Stimulated activated CD8-positive, alpha-beta memory T cell treated with anti-CD3 and anti-CD28 coated beads, Interleukin-7, amount 100 ng/mL, for 24 hours (primary cell): Measurements from ENCODE around the gene LGR4.
"Not testable (repeated sequence)": the region's sequence is repeated elsewhere in the genome, so short reads cannot be mapped to it uniquely, and the experiment has no call there.

ENCODE experiments used
- DNase-seq: peaks from one replicate; pipeline ENCODE4 v3.0.0-alpha.2; 2020; ENCODE audit warnings: low read depth

The LGR4 gene

GRCh38 chr11:27459191-27459590, 13.4 kb downstream of the LGR4 start:
- no peak for DNase-seq

- DNase-seq = no peak
These were observed 14.4 kb downstream of the LGR4 start for GRCh38 chr11:27458182-27458581.

DNA sequence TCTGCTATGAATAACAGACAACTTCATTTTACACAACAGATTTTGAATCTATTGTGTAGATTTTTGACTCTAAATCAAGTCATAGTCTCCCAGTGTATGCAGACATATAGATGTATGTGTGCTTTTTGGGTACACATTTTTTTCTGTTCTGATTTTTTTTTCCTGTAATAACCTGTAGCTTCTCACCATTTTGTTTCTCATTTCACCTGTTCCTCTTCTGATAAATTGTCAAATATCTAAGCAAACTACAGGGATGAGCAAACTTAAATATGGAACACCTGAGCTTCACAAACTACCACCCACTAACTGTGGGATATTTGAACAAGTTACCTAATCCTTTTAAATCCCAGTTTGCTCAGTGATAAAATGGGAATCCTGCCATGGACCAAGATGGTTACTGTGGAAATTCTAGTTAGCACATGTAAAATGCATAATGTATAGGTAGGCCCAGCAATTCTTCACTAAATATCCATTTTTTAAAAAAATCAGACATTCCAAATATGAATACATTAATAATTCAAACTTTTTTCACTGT, 15.7 kb downstream of the LGR4 start:
- DNase-seq = no peak

DNA sequence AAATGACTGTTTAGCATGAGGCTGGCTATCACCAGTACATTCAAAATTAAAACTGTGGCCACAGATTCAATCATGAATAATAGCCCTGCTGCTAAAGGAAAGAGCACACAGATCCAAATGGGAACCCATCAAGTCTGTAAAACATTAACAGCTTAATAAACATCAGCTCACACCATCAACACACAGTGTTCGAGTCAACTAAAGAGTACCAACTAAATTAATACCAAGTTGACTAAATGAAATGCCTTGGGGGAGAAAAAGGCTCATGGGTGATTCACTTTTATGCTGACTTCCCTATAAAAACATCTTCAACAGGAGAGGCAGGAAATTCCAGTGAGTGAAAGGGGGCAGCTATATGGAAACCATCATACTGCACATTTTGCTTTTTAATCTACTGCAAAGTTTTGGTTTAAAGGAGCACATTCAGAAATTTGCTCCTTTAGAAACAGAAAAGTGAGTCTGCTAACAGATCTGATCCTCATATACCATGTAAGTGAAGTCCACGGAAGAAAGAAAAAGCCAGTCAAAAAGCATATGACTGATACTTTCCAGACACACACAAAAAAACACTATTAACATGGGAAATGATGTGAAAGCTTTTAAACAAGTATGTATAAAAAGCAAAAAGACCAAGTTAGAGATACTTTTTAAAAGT, 16.3 kb downstream of the LGR4 start:
- no peak for DNase-seq

GRCh38 chr11:27455667-27456066, 16.9 kb downstream of the LGR4 start:
- DNase-seq = no peak

- no peak for DNase-seq
These were observed 18.9 kb downstream of the LGR4 start for GRCh38 chr11:27453701-27454100.

DNA sequence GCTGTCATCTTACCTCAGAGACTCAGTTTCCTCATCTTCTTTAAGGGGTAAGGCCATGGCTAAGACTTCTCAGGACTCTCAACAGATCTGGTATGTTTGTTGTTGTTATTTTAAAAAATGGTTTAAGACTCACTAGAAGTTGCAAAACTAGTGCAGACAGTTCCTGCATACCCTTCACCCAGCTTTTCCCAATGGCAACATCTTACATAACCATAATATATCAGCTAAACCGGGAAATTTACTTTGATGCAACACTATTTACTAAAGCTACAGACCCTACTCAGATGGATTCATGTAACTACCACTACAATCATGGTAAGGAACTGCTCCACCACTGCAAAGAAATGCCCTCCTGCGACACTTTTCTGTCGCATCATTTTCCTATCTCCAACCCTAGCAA, 20.4 kb downstream of the LGR4 start:
- DNase-seq = no peak

- no peak for DNase-seq
These were observed 21.2 kb downstream of the LGR4 start for GRCh38 chr11:27451244-27451965.

DNA sequence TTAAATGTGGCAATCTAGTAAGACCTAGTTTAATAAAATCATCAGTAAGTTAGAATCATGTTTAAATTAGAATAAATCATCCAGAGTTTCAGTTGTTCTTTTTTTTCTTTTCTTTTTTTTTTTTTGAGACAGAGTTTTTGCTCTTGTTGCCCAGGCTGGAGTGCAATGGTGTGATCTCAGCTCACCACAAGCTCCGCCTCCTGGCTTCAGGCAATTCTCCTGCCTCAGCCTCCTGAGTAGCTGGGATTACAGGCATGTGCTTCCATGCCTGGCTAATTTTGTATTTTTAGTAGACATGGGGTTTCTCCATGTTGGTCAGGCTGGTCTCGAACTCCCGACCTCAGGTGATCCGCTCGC, 24.4 kb downstream of the LGR4 start:
- DNase-seq = not testable (repeated sequence)

- no peak for DNase-seq
These were observed 25.1 kb downstream of the LGR4 start for GRCh38 chr11:27447288-27448183.

- no peak for DNase-seq
These were observed 27.0 kb downstream of the LGR4 start for GRCh38 chr11:27445625-27446024.

GRCh38 chr11:27444801-27445215, 27.8 kb downstream of the LGR4 start:
- DNase-seq = no peak

DNA sequence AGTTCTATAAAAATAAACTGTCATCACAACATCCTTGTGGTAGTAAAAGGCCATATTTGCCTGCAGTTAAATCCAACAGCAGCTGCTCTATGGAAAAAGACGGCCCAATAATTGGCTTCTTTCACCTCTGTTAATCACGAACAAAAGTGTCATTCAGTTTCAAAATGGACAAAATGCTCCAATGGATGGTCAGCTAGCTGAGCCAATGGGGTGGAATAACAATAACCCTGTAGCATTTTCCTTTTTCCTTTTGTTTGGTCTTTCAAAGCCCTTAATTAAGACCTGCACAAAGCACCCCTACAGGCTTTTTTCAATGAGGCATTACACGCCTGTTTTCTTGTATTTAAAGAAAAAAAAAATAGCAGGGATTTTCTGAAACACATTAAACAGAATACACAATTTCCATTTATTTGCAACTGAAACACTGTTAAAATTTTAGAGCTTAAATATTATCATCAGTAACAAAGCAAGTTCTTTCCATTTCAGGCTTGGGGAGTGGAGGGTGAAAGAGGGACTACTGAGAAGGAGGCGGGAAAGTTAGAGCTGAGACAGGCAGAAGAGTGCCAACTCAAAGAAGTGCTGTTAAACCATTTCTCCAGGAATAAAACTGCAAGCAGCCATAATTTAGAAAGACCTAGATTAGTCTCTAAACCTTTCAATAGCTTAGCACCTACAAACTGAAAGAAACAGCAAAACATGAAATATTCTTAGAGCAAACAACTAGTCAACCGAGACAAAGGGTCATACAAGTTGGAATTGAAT, 28.7 kb downstream of the LGR4 start:
- no peak for DNase-seq

GRCh38 chr11:27443227-27443626, 29.4 kb downstream of the LGR4 start:
- DNase-seq = no peak

DNA sequence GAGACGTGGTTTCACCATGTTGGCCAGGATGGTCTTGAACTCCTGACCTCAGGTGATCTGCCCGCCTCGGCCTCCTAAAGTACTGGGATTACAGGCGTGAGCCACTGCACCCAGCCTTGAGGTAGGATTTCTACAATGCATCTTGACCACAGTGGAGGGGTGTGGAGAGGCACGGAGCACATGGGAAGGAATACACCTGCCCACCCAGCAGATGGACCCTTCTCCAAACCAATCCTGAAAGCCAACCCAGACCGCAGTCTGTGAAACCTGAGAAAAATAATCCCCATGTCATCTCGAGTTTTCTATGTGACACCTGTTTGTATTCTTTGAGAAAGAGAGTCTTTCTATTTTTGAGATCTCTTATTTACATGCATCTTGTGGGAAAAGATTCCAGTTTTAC, 32.5 kb downstream of the LGR4 start:
- no peak for DNase-seq

DNA sequence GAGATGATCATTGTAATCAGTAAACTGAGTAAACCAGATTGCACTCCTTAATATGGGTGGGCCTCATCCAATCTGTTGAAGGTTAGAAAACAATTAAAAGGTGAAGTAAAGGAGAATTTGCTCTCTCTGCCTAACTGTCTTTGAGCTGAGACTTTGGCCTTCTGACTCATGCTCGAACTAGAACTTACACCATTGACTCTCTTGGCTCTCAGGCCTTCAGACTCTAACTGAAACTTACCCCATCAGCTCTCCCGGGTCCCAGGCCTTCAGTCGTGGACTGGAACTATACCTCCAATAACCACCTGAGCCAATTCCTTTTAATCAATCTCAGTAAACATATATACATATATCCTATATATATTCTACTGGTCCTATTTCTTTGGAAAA, 34.0 kb downstream of the LGR4 start:
- no peak for DNase-seq

- no peak for DNase-seq
These were observed 34.6 kb downstream of the LGR4 start for GRCh38 chr11:27437829-27438594.

DNA sequence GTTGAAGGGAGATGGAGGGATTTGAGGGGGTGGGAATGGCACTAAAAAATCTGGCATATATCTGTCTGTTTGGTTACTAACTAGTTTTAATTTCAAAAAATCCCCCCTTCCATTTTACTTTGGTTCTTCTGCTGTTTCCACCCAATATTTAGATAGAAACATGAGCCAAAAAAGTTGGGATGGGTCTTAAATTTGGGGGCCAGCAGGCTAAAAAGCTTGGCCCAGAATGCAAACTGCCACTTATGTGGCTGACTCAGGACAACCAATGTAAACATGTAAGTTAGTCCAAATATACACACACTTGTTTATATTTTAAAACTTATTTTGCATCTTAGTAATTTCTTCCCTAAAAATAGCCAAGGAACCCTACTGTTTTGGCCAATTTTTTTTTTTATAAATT, 35.7 kb downstream of the LGR4 start:
- no peak for DNase-seq

DNA sequence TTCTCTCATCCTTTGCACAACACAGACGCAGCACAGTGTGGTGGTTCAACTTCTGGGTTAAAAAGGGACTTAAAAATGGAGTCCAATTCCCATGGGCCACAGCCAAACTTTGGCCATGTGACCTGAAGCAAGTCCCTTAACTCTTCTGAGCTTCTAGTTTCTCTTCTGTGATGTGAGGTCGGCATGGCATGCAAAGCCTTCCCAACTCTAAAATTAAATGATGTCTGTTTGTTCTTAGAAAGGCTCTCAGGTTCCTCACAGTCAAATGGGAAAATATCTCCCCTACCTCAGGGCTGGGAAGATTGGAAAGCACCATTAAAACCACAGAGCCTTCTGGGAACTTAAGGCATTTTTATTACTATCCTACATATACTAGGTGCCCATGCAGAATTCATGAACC, 38.8 kb downstream of the LGR4 start:
- DNase-seq = no peak

GRCh38 chr11:27431808-27432207, 40.8 kb downstream of the LGR4 start:
- DNase-seq = no peak

DNA sequence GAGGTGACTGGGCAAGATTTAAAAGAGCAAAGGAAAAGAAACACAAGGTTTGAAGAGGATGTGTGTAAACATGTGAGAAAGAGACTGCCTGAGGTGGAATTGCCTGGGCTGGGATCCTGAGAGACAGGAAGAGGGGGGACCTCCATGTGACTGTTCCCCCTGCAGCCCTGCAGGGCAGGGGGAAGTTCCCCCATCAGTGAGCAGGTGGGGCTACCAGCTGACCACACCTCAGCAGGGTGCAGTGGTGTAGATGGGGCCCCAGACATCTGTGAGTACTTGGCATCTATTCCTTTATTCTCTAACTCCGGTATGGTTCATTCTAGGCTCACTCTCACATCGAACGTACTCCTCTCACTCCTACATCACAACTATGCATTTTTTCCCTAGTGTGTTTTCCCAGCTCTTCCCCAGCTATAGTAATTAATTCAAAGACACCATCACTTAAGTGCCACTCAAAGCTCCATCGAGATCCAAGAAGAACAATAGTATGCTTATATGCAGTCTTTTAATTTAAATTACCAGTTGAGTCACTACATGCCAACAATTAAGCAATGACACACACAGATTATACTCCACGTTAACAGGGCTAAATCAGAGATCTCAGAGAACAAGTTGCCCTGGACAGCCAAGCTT, 42.7 kb downstream of the LGR4 start:
- no peak for DNase-seq
